Sigmoid colon (tissue), 7 donors: ENCODE data around the gene LUC7L2. TPM values are rescaled to one million over a fixed set of nuclear protein-coding genes. Genes with fewer than 3 reads are reported as not detected.
"Not testable (repeated sequence)": the region's sequence is repeated elsewhere in the genome, so short reads cannot be mapped to it uniquely, and the experiment has no call there.

Experiments used
- DNase-seq: peaks from one replicate; pipeline ENCODE4 v3.0.0-alpha.2; 2019
- H3K27ac ChIP-seq, 4 donors: fragments of 200-600 bp; sonication (generic); one replicate each; pipeline ENCODE4 v1.5.1; 2016 to 2019; ENCODE audit warnings: mild to moderate bottlenecking in 1 of 4
- H3K27me3 ChIP-seq, 3 donors: fragments of 200-600 bp; sonication (generic); one replicate each; pipeline ENCODE4 v1.5.1; 2019; ENCODE audit warnings: mild to moderate bottlenecking in 1 of 3
- H3K36me3 ChIP-seq, 4 donors: fragments of 200-600 bp; sonication (generic); one replicate each; pipeline ENCODE4 v1.5.1; 2016 to 2019
- H3K4me1 ChIP-seq, 4 donors: fragments of 200-600 bp; sonication (generic); one replicate each; pipeline ENCODE4 v1.5.1; 2017 to 2019
- H3K4me3 ChIP-seq, 4 donors: fragments of 200-600 bp; sonication (generic); one replicate each; pipeline ENCODE4 v1.5.1; 2017 to 2019; ENCODE audit warnings: mild to moderate bottlenecking in 2 of 4, moderate library complexity in 1 of 4
- H3K9me3 ChIP-seq, 4 donors: fragments of 200-600 bp in 3 of 4; sonication (generic) in 3 of 4; one replicate each; pipeline versions ENCODE4 v1.5.1 to v1.6.1; 2013 to 2019
- EP300 ChIP-seq, 4 donors: sonication (generic); formaldehyde crosslinking; IDR thresholded peaks; one replicate each; pipeline ENCODE4 v1.6.1; 2017; ENCODE audit warnings: antibody characterized with exemption in 4 of 4
- POLR2A ChIP-seq, 2 donors: fragments of 450-650 bp; IDR thresholded peaks; one replicate each; pipeline ENCODE4 v1.6.1; 2016; ENCODE audit warnings: antibody characterized with exemption in 2 of 2, mild to moderate bottlenecking in 2 of 2, moderate library complexity in 2 of 2
- POLR2AphosphoS5 ChIP-seq, 4 donors: sonication (generic); formaldehyde crosslinking; IDR thresholded peaks; one replicate each; pipeline ENCODE4 v1.6.1; 2017; ENCODE audit warnings: antibody characterized with exemption in 4 of 4
- WGBS, 2 donors: extraction: QIAGEN DNeasy Blood & Tissue Kit; methylation state at CpG; one replicate each; pipeline ENCODE4 v1.1.7; 2013; 5-methylcytosine and 5-hydroxymethylcytosine counted together
- intact Hi-C: fragments of 100-400 bp; cut with DNase I; formaldehyde crosslinking; loops from one replicate; pipeline ENCODE4 v1.15.1; 2023
- polyA plus RNA-seq, 3 donors: library from polyadenylated mRNA; stranded (reverse); fragments of 200-250 nt; gene quantifications; one replicate each; pipeline ENCODE4 v1.2.3, GENCODE V29; 2013
- total RNA-seq, 4 donors: library from RNA; depleted of rRNA; stranded (reverse); fragments of >200 nt; gene quantifications; one replicate each; pipeline ENCODE4 v1.1.0, GENCODE V29; 2016
- TF ChIP-seq, protein P1 (sequence below), 4 experiments: fragments of 450-650 bp in 3 of 4; fragments of 200-600 bp in 1 of 4; IDR thresholded peaks; one replicate each; pipeline ENCODE4 v1.5.1; 2016 to 2019; ENCODE audit warnings: antibody characterized with exemption in 4 of 4, mild to moderate bottlenecking in 3 of 4, moderate library complexity in 2 of 4
- donor health status: healthy with polysubstance abuse.
- donor health status: Bipolar disorder and iron deficiency.
- donor health status: healthy.

Gene LUC7L2, protein sequence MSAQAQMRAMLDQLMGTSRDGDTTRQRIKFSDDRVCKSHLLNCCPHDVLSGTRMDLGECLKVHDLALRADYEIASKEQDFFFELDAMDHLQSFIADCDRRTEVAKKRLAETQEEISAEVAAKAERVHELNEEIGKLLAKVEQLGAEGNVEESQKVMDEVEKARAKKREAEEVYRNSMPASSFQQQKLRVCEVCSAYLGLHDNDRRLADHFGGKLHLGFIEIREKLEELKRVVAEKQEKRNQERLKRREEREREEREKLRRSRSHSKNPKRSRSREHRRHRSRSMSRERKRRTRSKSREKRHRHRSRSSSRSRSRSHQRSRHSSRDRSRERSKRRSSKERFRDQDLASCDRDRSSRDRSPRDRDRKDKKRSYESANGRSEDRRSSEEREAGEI
- total RNA-seq (10 to 100 TPM; 67.1 to 79.1 (median 74.5) TPM), polyA plus RNA-seq (10 to 100 TPM; 23.8 to 44.9 (median 24.6) TPM)

DNA sequence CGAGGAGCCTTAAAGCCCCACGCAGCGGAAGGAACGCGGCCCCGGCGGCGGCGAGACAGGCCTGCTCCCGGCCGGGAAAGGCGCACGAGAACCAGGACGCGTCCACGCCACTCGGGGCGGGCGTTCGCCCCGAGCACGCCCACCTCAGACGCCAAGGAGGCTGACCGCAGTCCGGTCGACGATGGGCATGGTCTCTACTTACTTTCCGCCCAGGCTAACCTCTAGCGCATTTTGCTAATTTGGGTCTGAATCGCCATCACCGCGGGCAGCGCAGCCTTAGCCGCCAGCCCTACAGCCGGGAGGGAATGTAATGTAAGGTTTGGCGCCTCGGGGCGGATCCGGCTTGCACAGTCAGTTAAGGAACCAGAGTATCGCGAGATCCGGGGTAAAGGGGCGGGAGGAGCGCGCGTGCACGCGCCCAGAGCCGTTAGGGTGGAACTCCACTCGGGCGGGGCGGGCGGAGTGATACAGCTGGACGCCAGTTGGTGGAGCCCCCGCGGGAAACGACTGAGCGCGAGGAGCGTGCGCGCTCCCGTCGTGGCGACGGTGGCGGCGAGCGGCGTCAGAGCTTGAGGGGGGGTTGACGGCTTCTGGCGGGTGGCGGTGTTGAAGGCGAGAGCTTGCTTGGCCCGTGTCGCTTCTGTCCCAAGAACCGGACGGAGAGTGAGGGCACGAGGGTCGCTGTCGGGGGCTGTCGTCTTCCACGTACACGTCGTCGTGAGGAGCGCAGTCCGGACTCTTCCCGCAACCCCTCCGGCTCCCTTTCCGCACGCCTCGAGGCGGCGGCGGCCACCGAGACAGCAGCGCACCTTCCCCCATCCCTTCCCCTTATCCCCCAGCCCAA lies at the start of gene LUC7L2:
TSS of gene LUC7L2 (plus strand) at position 529 of the 844 bp plus-strand sequence. CDS start 368 bp downstream, outside the sequence.
- WGBS, 2 donors: 0% methylated on average over 98 of the region's 98 CpGs
- peaks cover 0 to 41% (median 32%) of the 10 kb centered on the region in 4 donors for H3K4me1 ChIP-seq
- H3K36me3 ChIP-seq: no peaks in the 10 kb centered on the region
- no peaks in the 10 kb centered on the region for H3K9me3 ChIP-seq
- TF ChIP-seq EP300 (IDR thresholded peaks at IDR 0.05) (peak in 2 of 4 donors; percentile 20 to 59), POLR2A (IDR thresholded peaks at IDR 0.05) (peak; percentile 82 to 93), POLR2AphosphoS5 (IDR thresholded peaks at IDR 0.05) (peak; percentile 97 to 99 (median 98))
- TF ChIP-seq, protein P1, sequence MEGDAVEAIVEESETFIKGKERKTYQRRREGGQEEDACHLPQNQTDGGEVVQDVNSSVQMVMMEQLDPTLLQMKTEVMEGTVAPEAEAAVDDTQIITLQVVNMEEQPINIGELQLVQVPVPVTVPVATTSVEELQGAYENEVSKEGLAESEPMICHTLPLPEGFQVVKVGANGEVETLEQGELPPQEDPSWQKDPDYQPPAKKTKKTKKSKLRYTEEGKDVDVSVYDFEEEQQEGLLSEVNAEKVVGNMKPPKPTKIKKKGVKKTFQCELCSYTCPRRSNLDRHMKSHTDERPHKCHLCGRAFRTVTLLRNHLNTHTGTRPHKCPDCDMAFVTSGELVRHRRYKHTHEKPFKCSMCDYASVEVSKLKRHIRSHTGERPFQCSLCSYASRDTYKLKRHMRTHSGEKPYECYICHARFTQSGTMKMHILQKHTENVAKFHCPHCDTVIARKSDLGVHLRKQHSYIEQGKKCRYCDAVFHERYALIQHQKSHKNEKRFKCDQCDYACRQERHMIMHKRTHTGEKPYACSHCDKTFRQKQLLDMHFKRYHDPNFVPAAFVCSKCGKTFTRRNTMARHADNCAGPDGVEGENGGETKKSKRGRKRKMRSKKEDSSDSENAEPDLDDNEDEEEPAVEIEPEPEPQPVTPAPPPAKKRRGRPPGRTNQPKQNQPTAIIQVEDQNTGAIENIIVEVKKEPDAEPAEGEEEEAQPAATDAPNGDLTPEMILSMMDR (IDR thresholded peaks at IDR 0.05): no peak
- no peaks in the 10 kb centered on the region for H3K27me3 ChIP-seq
- H3K27ac ChIP-seq: peak within 1 kb of the TSS; percentile 98 to 100 (median 100)
- peak; percentile 100 for DNase-seq
- peak within 1 kb of the TSS; percentile 76 to 98 (median 94) for H3K4me3 ChIP-seq
- intact Hi-C loops: loop anchor here (1.0 to 5.0 kb wide), 3 partner anchors 18 to 818 kb away; partner anchors contain the start of genes FMC1 and KDM7A

DNA sequence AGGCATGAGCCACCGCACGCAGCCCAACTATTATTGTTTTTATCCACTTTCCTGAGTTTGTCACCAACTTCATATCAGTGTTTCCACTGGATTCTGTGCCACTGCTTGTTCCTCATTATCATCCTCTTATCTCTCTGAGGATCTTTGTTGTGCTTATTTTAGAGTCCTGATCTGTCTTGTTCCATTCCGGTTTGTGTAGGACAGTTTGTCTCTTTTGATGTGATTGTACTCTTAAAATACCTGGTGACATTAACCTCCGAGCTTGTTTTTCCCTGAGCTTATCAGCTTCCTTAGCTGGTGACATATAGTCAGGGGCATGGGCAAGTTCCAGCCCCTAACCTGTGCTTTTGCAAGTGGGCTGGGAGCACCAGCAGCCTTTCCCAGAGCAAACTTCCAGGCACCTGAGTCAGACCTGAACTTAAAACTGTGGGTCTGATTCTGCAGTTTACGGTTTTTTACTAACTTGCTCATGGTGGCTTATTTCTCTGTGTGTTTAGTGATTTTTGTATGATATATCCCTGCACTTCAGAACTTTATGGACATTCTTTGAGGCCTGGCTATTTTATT lies 41.7 kb upstream of the LUC7L2 start:
- H3K4me1 ChIP-seq: no peaks in the 10 kb centered on the region
- intact Hi-C loops: no loop called here
- no peak overlapping the region for H3K27ac ChIP-seq
- no peak overlapping the region for H3K4me3 ChIP-seq
- H3K27me3 ChIP-seq: no peaks in the 10 kb centered on the region
- H3K36me3 ChIP-seq: no peaks in the 10 kb centered on the region
- DNase-seq: no peak
- TF ChIP-seq EP300 (IDR thresholded peaks at IDR 0.05): no peak
- TF ChIP-seq, protein P1 (IDR thresholded peaks at IDR 0.05): no peak
- TF ChIP-seq POLR2AphosphoS5 (IDR thresholded peaks at IDR 0.05): no peak
- no peak for TF ChIP-seq POLR2A (IDR thresholded peaks at IDR 0.05)
- no peaks in the 10 kb centered on the region for H3K9me3 ChIP-seq
- WGBS, 2 donors: 71 to 75% methylated on average over 5 of the region's 5 CpGs

DNA sequence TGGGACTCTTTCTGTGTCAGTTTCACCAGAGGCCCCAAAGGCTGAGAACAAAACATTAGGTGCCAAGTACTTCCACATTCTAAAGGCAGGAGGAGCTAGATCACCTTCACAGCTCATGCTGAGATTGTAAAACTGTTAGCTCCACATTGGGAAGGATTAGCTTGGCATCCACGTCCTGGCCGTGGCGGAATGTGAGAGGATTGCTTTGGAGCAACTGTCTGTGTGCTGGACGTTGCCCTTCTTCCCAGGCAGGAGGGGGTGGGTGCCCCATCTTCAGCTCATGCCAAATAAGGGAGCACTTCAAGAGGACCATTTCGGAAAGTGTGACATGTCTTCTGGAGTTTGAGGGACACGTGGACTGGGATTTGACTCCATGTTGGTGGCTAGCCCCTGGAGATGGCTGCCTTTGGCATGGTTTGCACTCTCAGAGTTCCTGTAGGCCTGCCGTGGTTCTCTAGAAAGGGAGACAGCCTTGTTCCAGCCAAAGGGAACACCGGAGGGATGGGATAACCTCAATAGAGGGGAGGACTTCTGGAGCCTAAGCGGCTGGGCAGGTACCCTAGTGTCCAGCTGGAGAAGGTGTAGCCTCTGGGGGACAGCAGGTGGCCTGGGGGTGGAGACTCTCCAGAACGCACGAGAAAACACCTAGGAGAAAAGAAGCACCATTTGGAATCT lies 38.5 kb upstream of the LUC7L2 start:
- TF ChIP-seq POLR2AphosphoS5 (IDR thresholded peaks at IDR 0.05) (no peak), POLR2A (IDR thresholded peaks at IDR 0.05) (no peak), EP300 (IDR thresholded peaks at IDR 0.05) (no peak)
- TF ChIP-seq, protein P1 (IDR thresholded peaks at IDR 0.05): no peak
- no peak overlapping the region for H3K4me3 ChIP-seq
- 62 to 78% methylated on average over 11 of the region's 11 CpGs for WGBS, 2 donors
- no peaks in the 10 kb centered on the region for H3K36me3 ChIP-seq
- no peak overlapping the region for H3K27ac ChIP-seq
- no peaks in the 10 kb centered on the region for H3K9me3 ChIP-seq
- intact Hi-C loops: no loop called here
- no peaks in the 10 kb centered on the region for H3K27me3 ChIP-seq
- DNase-seq: no peak
- H3K4me1 ChIP-seq: no peaks in the 10 kb centered on the region

DNA sequence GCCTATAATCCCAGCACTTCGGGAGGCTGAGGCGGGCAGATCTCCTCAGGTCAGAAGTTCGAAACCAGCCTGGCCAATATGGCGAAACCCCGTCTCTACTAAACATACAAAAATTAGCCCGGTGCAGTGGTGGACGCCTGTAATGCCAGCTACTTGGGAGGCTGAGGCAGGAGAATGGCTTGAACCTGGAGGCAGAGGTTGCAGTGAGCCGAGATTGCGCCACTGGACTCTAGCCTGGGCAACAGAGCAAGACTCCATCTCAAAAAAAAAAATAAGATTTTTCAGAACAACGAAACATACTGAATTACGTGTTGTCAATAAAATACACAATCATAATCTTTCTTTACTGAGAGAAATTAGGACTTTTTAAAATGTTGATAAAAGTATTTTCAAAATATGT lies 35.0 kb upstream of the LUC7L2 start:
- H3K4me3 ChIP-seq, H3K27ac ChIP-seq, intact Hi-C loops, DNase-seq, H3K9me3 ChIP-seq, H3K36me3 ChIP-seq, H3K27me3 ChIP-seq, H3K4me1 ChIP-seq: not testable (repeated sequence)
- WGBS, 2 donors: 95 to 96% methylated on average over 11 of the region's 11 CpGs
